ENCODE measurements around the gene DOCK2. TPM values are rescaled to one million over a fixed set of nuclear protein-coding genes. Genes with fewer than 3 reads are reported as not detected.
A peak's percentile ranks its signal among the peaks of the same experiment; 100 is the strongest.

DOCK2 gene
- 0.26 and 0.58 TPM in 2 replicates for total RNA-seq (2014; rRNA removed)
- percentile 12 among the genes with signal in this experiment for Bru-seq, nascent RNA
- BruChase-seq, experiment 1, labeled RNA remaining after a 6-hour chase: percentile 10 among the genes with signal in this experiment
- percentile 9 among the genes with signal in this experiment for BruChase-seq, experiment 2, labeled RNA remaining after a 2-hour chase
- long read RNA-seq, partial matches to known transcripts: 0 of 1 reads
- long read RNA-seq, other reads (novel, unspliced or antisense): 1 of 1 reads

- no peak within 1 kb of the TSS for H3K4me3 ChIP-seq (ENCODE audit: low read length)
- CTCF ChIA-PET: no interaction called here
- ATAC-seq: no peak
These were observed at the start of gene DOCK2 for GRCh38 chr5:169637085-169637548. Gene DOCK2 (plus strand): TSS chr5:169637275. CDS start chr5:169637327, 52 bp downstream.

GRCh38 chr5:169590602-169591001, 46.5 kb upstream of the DOCK2 start:
- no peak overlapping the region for H2AFZ ChIP-seq (ENCODE audit: low read length)
- POLR2A ChIA-PET (ENCODE audit: unreplicated experiment): no interaction called here
- CTCF ChIA-PET: no interaction called here
- no peak overlapping the region for H3K9ac ChIP-seq (ENCODE audit: low read length)
- H3F3A ChIP-seq (ENCODE audit: low read length, unreplicated experiment): peaks cover 12% of the 10 kb centered on the region
- no TSS peak for BruUV-seq (replicated peaks)
- H3K9me3 ChIP-seq (ENCODE audit: low read length): no peaks in the 10 kb centered on the region
- H3K4me2 ChIP-seq (ENCODE audit: low read length): no peak overlapping the region
- no peaks in the 10 kb centered on the region for H3K9me2 ChIP-seq (replicated peaks; ENCODE audit: low read length)
- H4K20me1 ChIP-seq (ENCODE audit: low read length): no peaks in the 10 kb centered on the region
- peaks cover 52% of the 10 kb centered on the region for H3K4me1 ChIP-seq (ENCODE audit: insufficient read depth, low read length)
- intact Hi-C loops (cut with micrococcal nuclease): loop anchor here (5.0 kb wide), 2 partner anchors 627 to 1797 kb away; partner anchors contain the start of gene NPM1
- H3K27ac ChIP-seq (ENCODE audit: low read length): peak overlapping the region; percentile 93
- no peak overlapping the region for H3K4me3 ChIP-seq (ENCODE audit: low read length)
- no peak for DNase-seq
- no peak for ATAC-seq
- peaks cover 56% of the 10 kb centered on the region for H3K79me2 ChIP-seq (ENCODE audit: low read length)
- TF ChIP-seq EZH2 (IDR thresholded peaks at IDR 0.05; ENCODE audit: low read length, unreplicated experiment): no peak
- peaks cover 58% of the 10 kb centered on the region for H3K36me3 ChIP-seq (ENCODE audit: low read depth, low read length)
- H3K27me3 ChIP-seq (ENCODE audit: low read length): no peaks in the 10 kb centered on the region

More at GRCh38 chr5:169637085-169637548, at the start of gene DOCK2:
- H3K9me2 ChIP-seq (replicated peaks; ENCODE audit: low read length): no peaks in the 10 kb centered on the region
- H3K9me3 ChIP-seq (ENCODE audit: low read length): peaks cover 3% of the 10 kb centered on the region; the same call in 1 of the 2 replicates
- no peak for TF ChIP-seq EZH2 (IDR thresholded peaks at IDR 0.05; ENCODE audit: low read length, unreplicated experiment)
- H3K79me2 ChIP-seq (ENCODE audit: low read length): no peaks in the 10 kb centered on the region
- intact Hi-C loops (cut with micrococcal nuclease): no loop called here
- DNase-seq: no peak
- no peaks in the 10 kb centered on the region for H3F3A ChIP-seq (ENCODE audit: low read length, unreplicated experiment)
- no peaks in the 10 kb centered on the region for H3K36me3 ChIP-seq (ENCODE audit: low read depth, low read length)
- no peak within 1 kb of the TSS for H2AFZ ChIP-seq (ENCODE audit: low read length)
- no peak within 1 kb of the TSS for H3K27ac ChIP-seq (ENCODE audit: low read length)
- no peak within 1 kb of the TSS for H3K4me2 ChIP-seq (ENCODE audit: low read length)
- H3K9ac ChIP-seq (ENCODE audit: low read length): no peak within 1 kb of the TSS
- H4K20me1 ChIP-seq (ENCODE audit: low read length): no peaks in the 10 kb centered on the region
- POLR2A ChIA-PET (ENCODE audit: unreplicated experiment): no interaction called here
- H3K4me1 ChIP-seq (ENCODE audit: insufficient read depth, low read length): peaks cover 26% of the 10 kb centered on the region
- H3K27me3 ChIP-seq (ENCODE audit: low read length): no peaks in the 10 kb centered on the region
- no TSS peak for BruUV-seq (replicated peaks)

- Histone ChIP-seq H3K4me2 (ENCODE audit: low read length) (no peak overlapping the region), H3K9me3 (ENCODE audit: low read length) (no peaks in the 10 kb centered on the region), H4K20me1 (ENCODE audit: low read length) (no peaks in the 10 kb centered on the region), H2AFZ (ENCODE audit: low read length) (no peak overlapping the region), H3F3A (ENCODE audit: low read length, unreplicated experiment) (peaks cover 12% of the 10 kb centered on the region), H3K27ac (ENCODE audit: low read length) (peak overlapping the region; percentile 93), H3K9me2 (replicated peaks; ENCODE audit: low read length) (no peaks in the 10 kb centered on the region), H3K4me3 (ENCODE audit: low read length) (no peak overlapping the region), H3K79me2 (ENCODE audit: low read length) (peaks cover 45% of the 10 kb centered on the region), H3K4me1 (ENCODE audit: insufficient read depth, low read length) (peaks cover 47% of the 10 kb centered on the region), H3K27me3 (ENCODE audit: low read length) (no peaks in the 10 kb centered on the region), H3K9ac (ENCODE audit: low read length) (peak overlapping the region; percentile 73; the same call in 1 of the 2 replicates), H3K36me3 (ENCODE audit: low read depth, low read length) (peaks cover 68% of the 10 kb centered on the region)
- intact Hi-C loops (cut with micrococcal nuclease): loop anchor here (2.0 to 5.0 kb wide), 3 partner anchors 41 to 1796 kb away; partner anchors contain the start of gene NPM1
- POLR2A ChIA-PET (ENCODE audit: unreplicated experiment): no interaction called here
- DNase-seq (peak; percentile 60), ATAC-seq (peak; percentile 48)
- no TSS peak for BruUV-seq (replicated peaks)
- TF ChIP-seq EZH2 (IDR thresholded peaks at IDR 0.05; ENCODE audit: low read length, unreplicated experiment) (no peak), EZH2phosphoT487 (IDR thresholded peaks at IDR 0.05; ENCODE audit: borderline replicate concordance, low read length) (no peak)
- TF ChIP-seq, protein P1, sequence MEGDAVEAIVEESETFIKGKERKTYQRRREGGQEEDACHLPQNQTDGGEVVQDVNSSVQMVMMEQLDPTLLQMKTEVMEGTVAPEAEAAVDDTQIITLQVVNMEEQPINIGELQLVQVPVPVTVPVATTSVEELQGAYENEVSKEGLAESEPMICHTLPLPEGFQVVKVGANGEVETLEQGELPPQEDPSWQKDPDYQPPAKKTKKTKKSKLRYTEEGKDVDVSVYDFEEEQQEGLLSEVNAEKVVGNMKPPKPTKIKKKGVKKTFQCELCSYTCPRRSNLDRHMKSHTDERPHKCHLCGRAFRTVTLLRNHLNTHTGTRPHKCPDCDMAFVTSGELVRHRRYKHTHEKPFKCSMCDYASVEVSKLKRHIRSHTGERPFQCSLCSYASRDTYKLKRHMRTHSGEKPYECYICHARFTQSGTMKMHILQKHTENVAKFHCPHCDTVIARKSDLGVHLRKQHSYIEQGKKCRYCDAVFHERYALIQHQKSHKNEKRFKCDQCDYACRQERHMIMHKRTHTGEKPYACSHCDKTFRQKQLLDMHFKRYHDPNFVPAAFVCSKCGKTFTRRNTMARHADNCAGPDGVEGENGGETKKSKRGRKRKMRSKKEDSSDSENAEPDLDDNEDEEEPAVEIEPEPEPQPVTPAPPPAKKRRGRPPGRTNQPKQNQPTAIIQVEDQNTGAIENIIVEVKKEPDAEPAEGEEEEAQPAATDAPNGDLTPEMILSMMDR (conservative IDR thresholded peaks at IDR 0.05; ENCODE audit: low read depth, low read length): no peak
- CTCF ChIA-PET: no interaction called here
These were observed 45.4 kb upstream of the DOCK2 start for GRCh38 chr5:169591636-169592035.

Data from PC-3 (cell line).